GM12801 (cell line): ENCODE results near the gene RAB5B.

Experiments
- TF ChIP-seq, protein P1 (sequence below): IDR thresholded peaks from one replicate; pipeline ENCODE4 v1.5.1; 2011; ENCODE audit warnings: control low read depth; ENCODE audit not compliant: insufficient read length; ENCODE audit errors: extremely low read depth

Gene RAB5B

DNA sequence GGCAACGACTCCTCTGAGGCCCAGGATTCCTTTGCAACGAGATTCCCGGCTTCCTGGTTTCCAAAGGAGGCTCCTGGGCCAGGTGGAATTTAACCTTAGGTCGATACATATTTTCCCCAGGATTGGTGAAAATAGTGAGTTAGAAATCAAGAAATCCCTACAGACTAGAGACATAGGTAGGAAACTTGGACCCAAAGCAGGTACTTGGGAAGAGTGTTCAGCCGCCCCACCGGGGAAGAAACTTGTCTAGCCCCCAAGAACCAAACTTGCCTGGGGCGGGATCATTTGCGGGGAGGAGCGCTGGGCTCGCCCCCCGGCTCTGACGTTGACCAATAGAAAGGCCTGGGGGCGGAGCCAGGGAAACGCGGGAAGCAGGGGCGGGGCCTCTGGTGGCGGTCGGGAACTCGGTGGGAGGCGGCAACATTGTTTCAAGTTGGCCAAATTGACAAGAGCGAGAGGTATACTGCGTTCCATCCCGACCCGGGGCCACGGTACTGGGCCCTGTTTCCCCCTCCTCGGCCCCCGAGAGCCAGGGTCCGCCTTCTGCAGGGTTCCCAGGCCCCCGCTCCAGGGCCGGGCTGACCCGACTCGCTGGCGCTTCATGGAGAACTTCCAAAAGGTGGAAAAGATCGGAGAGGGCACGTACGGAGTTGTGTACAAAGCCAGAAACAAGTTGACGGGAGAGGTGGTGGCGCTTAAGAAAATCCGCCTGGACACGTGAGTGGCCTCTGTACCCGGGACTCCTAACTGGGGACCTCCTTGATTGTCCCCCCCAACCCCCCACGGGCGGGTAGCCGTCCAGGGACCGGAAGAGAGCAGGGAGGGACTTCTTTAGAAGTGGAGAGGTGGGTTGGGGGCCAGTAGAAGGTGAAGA lies 7.2 kb upstream of the RAB5B start, which contains the start of gene CDK2:
Gene CDK2 (plus strand): TSS at position 423 of the 874 bp plus-strand sequence. CDS start 179 bp downstream, at position 602.
- TF ChIP-seq, protein P1, sequence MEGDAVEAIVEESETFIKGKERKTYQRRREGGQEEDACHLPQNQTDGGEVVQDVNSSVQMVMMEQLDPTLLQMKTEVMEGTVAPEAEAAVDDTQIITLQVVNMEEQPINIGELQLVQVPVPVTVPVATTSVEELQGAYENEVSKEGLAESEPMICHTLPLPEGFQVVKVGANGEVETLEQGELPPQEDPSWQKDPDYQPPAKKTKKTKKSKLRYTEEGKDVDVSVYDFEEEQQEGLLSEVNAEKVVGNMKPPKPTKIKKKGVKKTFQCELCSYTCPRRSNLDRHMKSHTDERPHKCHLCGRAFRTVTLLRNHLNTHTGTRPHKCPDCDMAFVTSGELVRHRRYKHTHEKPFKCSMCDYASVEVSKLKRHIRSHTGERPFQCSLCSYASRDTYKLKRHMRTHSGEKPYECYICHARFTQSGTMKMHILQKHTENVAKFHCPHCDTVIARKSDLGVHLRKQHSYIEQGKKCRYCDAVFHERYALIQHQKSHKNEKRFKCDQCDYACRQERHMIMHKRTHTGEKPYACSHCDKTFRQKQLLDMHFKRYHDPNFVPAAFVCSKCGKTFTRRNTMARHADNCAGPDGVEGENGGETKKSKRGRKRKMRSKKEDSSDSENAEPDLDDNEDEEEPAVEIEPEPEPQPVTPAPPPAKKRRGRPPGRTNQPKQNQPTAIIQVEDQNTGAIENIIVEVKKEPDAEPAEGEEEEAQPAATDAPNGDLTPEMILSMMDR, result no peak

GRCh38 chr12:55969356-55969755 lies 4.5 kb upstream of the RAB5B start:
- TF ChIP-seq, protein P1, result no peak

DNA sequence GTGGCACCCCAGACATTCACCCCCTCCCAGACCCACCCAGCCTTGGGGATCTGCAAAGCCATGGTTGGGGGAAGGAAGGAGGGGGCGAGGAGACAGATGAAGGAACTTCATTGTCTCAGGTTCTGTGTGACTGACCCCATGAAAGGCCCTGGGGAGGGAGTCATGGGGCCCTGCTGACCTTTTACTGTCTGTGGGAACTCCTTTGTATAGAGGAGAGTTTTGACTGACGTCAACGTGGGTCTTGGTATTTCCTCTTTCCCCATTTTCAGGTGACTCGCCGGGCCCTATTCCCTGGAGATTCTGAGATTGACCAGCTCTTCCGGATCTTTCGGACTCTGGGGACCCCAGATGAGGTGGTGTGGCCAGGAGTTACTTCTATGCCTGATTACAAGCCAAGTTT lies 3.1 kb upstream of the RAB5B start:
- TF ChIP-seq, protein P1, result no peak

GRCh38 chr12:55972042-55972441 lies 1.8 kb upstream of the RAB5B start:
- TF ChIP-seq, protein P1, result no peak

DNA sequence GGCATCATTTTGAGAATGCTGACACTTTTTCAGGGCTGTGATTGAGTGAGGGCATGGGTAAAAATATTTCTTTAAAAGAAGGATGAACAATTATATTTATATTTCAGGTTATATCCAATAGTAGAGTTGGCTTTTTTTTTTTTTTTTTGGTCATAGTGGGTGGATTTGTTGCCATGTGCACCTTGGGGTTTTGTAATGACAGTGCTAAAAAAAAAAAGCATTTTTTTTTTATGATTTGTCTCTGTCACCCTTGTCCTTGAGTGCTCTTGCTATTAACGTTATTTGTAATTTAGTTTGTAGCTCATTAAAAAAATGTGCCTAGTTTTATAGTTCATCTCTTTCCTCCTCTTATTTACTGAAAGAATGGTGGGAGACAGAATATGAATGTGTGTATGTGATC lies 1.4 kb upstream of the RAB5B start:
- TF ChIP-seq, protein P1, result no peak

DNA sequence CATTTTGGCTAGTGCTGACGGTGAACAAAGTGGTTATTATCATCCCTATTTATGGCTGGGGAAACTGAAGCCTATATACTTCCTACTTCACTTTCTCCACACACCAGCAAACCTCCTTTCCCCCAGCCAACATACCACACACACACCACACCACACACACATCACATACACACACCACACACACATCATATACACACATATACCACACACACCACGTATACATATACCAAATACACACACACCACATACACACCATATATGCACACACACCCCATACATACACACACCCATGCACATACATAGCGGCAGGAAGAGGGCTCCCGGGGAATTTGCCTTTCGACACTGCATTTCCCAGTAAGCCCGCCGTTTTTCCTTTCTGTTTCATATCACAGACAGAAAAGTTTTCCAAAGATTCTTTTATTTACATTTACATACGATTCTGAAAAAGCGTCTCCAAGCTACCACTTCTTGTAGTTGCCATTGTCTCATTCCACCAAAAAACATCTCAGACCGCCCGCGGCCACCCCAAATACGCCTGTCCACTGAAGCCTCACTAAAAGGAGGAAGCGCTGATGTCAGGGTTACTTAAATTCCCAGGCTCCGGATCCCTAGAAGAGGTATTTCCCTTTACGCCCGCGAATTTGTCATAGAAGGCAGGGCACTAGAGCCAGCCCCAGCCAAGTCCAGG lies 823 bp upstream of the RAB5B start:
- TF ChIP-seq, protein P1, result no peak

DNA sequence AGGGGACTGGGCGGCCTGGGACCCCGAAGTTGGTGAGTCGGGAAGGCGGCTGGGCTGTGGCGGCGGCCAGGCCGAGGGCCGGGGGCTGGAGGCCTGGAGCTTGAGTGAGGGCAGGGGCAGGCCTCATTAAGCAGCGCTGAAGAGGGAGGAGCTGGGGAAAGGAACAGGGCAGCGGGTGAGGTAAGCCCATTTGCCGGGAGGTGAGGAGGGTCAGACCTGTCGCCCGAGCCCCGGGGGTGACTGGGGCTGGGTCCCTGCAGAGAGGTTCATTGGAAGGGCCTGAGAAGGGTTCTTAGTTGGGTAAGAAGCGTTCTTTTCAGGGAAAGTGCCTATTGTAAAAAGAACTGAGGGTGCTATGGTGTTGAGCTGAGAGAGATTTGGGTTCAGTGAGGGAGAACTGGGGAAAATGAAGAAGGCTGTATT lies 441 bp downstream of the RAB5B start:
- TF ChIP-seq, protein P1, result no peak
